ENCODE results near the gene CSTF2T. TPM values are rescaled to one million over a fixed set of nuclear protein-coding genes. Genes with fewer than 3 reads are reported as not detected.

CSTF2T gene
- total RNA-seq, 1 experiment from 2014 or later: 22.2 TPM

GRCh38 chr10:51683031-51683691 lies 16.2 kb downstream of the CSTF2T start:
- CTCF ChIA-PET: no interaction called here
- POLR2A ChIA-PET (ENCODE audit: low non-redundant PET): no interaction called here
- BruUV-seq (replicated peaks): no TSS peak
- H3K27ac ChIP-seq (ENCODE audit: low read depth, low read length, poor library complexity, severe bottlenecking): no peak overlapping the region
- TF ChIP-seq CTCF (conservative IDR thresholded peaks at IDR 0.05; ENCODE audit: low read depth, low read length): no peak
- TF ChIP-seq EZH2 (IDR thresholded peaks at IDR 0.05; ENCODE audit: borderline replicate concordance, low read depth, low read length, poor library complexity, severe bottlenecking): no peak
- intact Hi-C loops (cut with micrococcal nuclease; ENCODE audit: unreplicated experiment): no loop called here
- H3K27me3 ChIP-seq (replicated peaks; ENCODE audit: insufficient read depth, low read depth, low read length, poor library complexity): peaks cover 36% of the 10 kb centered on the region
- no peak for DNase-seq (ENCODE audit: low spot score)
- H3K4me1 ChIP-seq (ENCODE audit: insufficient read depth, low read length, poor library complexity, severe bottlenecking): no peaks in the 10 kb centered on the region
- H3K9me3 ChIP-seq (ENCODE audit: low read depth, low read length, poor library complexity, severe bottlenecking): no peaks in the 10 kb centered on the region
- no peaks in the 10 kb centered on the region for H3K36me3 ChIP-seq (ENCODE audit: insufficient read depth, low read length, poor library complexity, severe bottlenecking)
- H3K4me3 ChIP-seq (ENCODE audit: low read depth, low read length, poor library complexity, severe bottlenecking): no peak overlapping the region

GRCh38 chr10:51679841-51680240 lies 19.6 kb downstream of the CSTF2T start:
- no TSS peak for BruUV-seq (replicated peaks)
- Histone ChIP-seq H3K9me3 (ENCODE audit: low read depth, low read length, poor library complexity, severe bottlenecking) (no peaks in the 10 kb centered on the region), H3K4me3 (ENCODE audit: low read depth, low read length, poor library complexity, severe bottlenecking) (no peak overlapping the region), H3K27me3 (replicated peaks; ENCODE audit: insufficient read depth, low read depth, low read length, poor library complexity) (peaks cover 45% of the 10 kb centered on the region), H3K27ac (ENCODE audit: low read depth, low read length, poor library complexity, severe bottlenecking) (no peak overlapping the region), H3K36me3 (ENCODE audit: insufficient read depth, low read length, poor library complexity, severe bottlenecking) (no peaks in the 10 kb centered on the region), H3K4me1 (ENCODE audit: insufficient read depth, low read length, poor library complexity, severe bottlenecking) (no peaks in the 10 kb centered on the region)
- intact Hi-C loops (cut with micrococcal nuclease; ENCODE audit: unreplicated experiment): no loop called here
- POLR2A ChIA-PET (ENCODE audit: low non-redundant PET): no interaction called here
- no peak for TF ChIP-seq CTCF (conservative IDR thresholded peaks at IDR 0.05; ENCODE audit: low read depth, low read length)
- TF ChIP-seq EZH2 (IDR thresholded peaks at IDR 0.05; ENCODE audit: borderline replicate concordance, low read depth, low read length, poor library complexity, severe bottlenecking): no peak
- CTCF ChIA-PET: no interaction called here
- no peak for DNase-seq (ENCODE audit: low spot score)

- intact Hi-C loops (cut with micrococcal nuclease; ENCODE audit: unreplicated experiment): no loop called here
- H3K27me3 ChIP-seq (replicated peaks; ENCODE audit: insufficient read depth, low read depth, low read length, poor library complexity): peaks cover 23% of the 10 kb centered on the region
- H3K36me3 ChIP-seq (ENCODE audit: insufficient read depth, low read length, poor library complexity, severe bottlenecking): no peaks in the 10 kb centered on the region
- H3K4me3 ChIP-seq (ENCODE audit: low read depth, low read length, poor library complexity, severe bottlenecking): no peak overlapping the region
- no peak for DNase-seq (ENCODE audit: low spot score)
- POLR2A ChIA-PET (ENCODE audit: low non-redundant PET): no interaction called here
- no TSS peak for BruUV-seq (replicated peaks)
- CTCF ChIA-PET: no interaction called here
- no peaks in the 10 kb centered on the region for H3K4me1 ChIP-seq (ENCODE audit: insufficient read depth, low read length, poor library complexity, severe bottlenecking)
- no peaks in the 10 kb centered on the region for H3K9me3 ChIP-seq (ENCODE audit: low read depth, low read length, poor library complexity, severe bottlenecking)
- no peak overlapping the region for H3K27ac ChIP-seq (ENCODE audit: low read depth, low read length, poor library complexity, severe bottlenecking)
- no peak for TF ChIP-seq CTCF (conservative IDR thresholded peaks at IDR 0.05; ENCODE audit: low read depth, low read length)
Observed at GRCh38 chr10:51675088-51675487, 24.3 kb downstream of the CSTF2T start.

Data from A673 (cell line).